Fibroblast of the aortic adventitia (primary cell): Measurements from ENCODE around the gene SMG7. TPM values are rescaled to one million over a fixed set of nuclear protein-coding genes. Genes with fewer than 3 reads are reported as not detected.
A peak's percentile ranks its signal among the peaks of the same experiment; 100 is the strongest.

ENCODE experiments used
- DNase-seq: peaks from one replicate; pipeline ENCODE4 v3.0.0-alpha.2; 2010; ENCODE audit warnings: low read depth
- H3K4me3 ChIP-seq: 2 replicates; pipeline ENCODE4 v1.5.1; 2011; ENCODE audit warnings: low read depth, mild to moderate bottlenecking, control low read depth, low read length, moderate library complexity
- CTCF ChIP-seq: IDR thresholded peaks from 2 replicates; pipeline ENCODE4 v1.5.1; 2011; ENCODE audit warnings: mild to moderate bottlenecking, low read length, control low read depth, inconsistent platforms; ENCODE audit not compliant: insufficient read depth
- total RNA-seq: library from RNA; depleted of rRNA; stranded (reverse); fragments of >200 nt; gene quantifications from 2 replicates; pipeline ENCODE4 v1.2.3, GENCODE V29; 2012; ENCODE audit warnings: low replicate concordance

Gene SMG7
- total RNA-seq, 1 donor = 29.0 TPM

- no peak for TF ChIP-seq CTCF
- no peak overlapping the region for H3K4me3 ChIP-seq
- DNase-seq = no peak
Measured at GRCh38 chr1:183476081-183476480, 3.8 kb downstream of the SMG7 start.

- no peak for DNase-seq
- no peak for TF ChIP-seq CTCF
- no peak overlapping the region for H3K4me3 ChIP-seq
Measured at GRCh38 chr1:183477986-183478781, 5.9 kb downstream of the SMG7 start.

GRCh38 chr1:183480971-183481441 lies 8.7 kb downstream of the SMG7 start:
- TF ChIP-seq CTCF = no peak
- peak; percentile 31 for DNase-seq
- H3K4me3 ChIP-seq = no peak overlapping the region

GRCh38 chr1:183483224-183483623 lies 10.9 kb downstream of the SMG7 start:
- no peak for DNase-seq
- H3K4me3 ChIP-seq = no peak overlapping the region
- no peak for TF ChIP-seq CTCF

- no peak overlapping the region for H3K4me3 ChIP-seq
- no peak for DNase-seq
- TF ChIP-seq CTCF = no peak
Measured at GRCh38 chr1:183484254-183484653, 12.0 kb downstream of the SMG7 start.

GRCh38 chr1:183484851-183485250 lies 12.6 kb downstream of the SMG7 start:
- no peak for TF ChIP-seq CTCF
- no peak for DNase-seq

More at GRCh38 chr1:183484851-183485250, 12.6 kb downstream of the SMG7 start:
- H3K4me3 ChIP-seq = no peak overlapping the region
